ENCODE measurements around the gene NAV2.
"Not testable (repeated sequence)": the region's sequence is repeated elsewhere in the genome, so short reads cannot be mapped to it uniquely, and the experiment has no call there.

The NAV2 gene

DNA sequence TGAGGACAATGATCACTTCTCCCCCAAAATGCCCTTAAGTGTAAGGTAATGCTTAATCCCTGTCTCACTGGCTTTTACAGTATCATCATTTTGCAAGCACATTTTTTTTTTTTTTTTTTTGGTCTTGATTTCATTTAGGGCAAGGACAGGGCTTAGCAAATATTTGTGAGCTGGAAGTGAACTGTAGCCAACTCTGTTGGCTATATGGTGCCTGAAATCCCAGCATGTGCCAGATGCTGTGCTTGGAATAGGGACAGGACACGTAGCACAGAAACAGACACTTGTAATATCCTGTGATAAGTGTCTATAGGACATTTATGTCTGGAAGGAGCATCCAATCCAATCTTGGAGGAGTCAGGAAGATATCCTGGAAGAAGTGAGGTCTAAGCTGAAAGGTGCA, 198.3 kb downstream of the NAV2 start:
- DNase-seq, result no peak

DNA sequence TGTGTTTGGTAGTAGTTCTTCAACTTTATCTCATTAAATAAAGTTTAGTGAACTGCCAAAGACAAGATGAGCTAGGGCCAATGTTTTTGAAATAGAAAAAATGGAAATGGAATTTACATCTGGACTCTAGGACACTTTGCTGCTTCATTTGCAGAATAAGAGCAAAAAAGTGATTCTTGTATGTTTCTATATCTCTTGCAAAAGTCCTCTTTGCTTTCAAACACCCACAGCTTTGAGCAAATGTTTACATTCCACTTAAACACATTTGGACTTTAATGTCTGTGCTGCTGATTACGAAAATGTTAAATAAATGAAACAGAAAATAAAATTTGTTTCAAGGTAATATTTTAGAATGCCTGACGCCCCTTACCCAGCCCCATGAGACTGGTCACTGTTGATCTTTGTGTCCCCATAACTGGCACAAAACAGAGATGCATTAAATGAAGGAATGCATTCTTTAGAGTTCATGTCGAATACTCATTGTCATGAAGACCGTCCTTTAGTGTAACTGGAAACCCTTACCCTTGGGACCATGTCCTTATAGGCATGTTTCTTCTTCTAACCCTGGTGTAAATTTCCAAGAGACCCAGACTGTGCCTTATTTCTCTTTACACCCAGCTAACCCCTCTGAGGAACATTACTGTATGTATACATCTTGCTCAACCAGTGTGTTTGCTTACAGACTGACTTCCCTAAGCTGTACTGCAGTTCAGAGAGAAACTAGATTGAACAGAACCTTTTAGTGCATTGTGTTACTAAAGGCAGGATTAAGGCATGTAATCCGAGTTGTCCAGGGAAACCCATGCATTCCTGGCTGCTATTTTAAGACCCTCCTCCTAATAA, 199.7 kb downstream of the NAV2 start:
- DNase-seq, result no peak

GRCh38 chr11:19912958-19913892, 200.6 kb downstream of the NAV2 start:
- no peak for DNase-seq

DNA sequence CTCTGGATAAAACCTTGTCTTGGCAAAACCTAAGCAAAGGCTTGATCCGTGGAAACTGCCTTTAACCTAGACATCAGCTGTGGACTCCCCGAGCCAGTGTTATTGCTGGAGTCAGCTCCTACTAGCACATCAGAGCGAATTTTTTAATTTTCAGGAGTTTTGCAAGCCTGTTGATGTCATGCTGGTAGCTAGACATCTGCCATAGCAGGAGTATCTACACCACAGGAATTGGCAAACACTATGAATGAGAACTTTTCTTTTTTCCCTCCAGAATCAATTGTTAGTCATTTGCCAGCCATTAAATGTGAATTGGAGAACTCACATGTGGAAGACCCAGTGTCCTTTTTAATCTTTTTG, 201.2 kb downstream of the NAV2 start:
- no peak for DNase-seq

DNA sequence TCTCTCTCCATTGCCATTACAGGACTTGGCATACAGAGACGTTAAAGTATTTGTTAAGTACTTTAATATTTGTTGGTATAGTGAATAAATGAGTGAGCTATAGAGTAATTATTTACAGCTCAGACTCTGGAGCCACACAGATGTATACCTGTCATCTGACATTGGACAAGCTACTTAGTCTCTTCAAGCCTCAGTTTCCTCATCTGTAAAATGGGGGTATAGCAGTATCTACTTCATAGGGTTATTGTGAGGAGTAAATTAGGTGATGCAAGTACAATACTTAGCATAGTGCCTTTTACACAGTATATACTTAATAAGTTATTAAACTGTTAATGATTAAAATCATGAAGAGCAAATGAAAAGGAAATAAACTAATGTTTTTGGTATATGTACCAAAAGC, 203.2 kb downstream of the NAV2 start:
- DNase-seq, result no peak

DNA sequence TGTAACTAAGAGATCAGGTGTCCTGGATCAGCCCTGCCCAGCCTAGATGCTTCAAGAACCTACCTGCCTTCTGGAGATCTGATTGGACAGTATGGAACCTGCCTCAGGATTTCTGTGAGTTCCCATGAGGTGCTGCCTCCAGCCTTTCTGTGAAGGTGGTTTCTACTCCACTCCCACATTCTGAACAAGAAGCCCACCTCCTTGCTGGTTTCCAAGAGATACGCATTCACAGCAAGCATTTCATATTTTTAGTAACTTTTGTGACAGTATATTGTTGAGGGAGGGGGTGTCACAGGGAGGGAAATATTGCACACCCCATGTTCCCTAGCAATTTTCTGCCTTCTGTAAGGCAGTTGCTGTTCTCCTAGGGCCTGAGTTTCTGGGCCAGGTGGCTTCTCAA, 204.4 kb downstream of the NAV2 start:
- no peak for DNase-seq

DNA sequence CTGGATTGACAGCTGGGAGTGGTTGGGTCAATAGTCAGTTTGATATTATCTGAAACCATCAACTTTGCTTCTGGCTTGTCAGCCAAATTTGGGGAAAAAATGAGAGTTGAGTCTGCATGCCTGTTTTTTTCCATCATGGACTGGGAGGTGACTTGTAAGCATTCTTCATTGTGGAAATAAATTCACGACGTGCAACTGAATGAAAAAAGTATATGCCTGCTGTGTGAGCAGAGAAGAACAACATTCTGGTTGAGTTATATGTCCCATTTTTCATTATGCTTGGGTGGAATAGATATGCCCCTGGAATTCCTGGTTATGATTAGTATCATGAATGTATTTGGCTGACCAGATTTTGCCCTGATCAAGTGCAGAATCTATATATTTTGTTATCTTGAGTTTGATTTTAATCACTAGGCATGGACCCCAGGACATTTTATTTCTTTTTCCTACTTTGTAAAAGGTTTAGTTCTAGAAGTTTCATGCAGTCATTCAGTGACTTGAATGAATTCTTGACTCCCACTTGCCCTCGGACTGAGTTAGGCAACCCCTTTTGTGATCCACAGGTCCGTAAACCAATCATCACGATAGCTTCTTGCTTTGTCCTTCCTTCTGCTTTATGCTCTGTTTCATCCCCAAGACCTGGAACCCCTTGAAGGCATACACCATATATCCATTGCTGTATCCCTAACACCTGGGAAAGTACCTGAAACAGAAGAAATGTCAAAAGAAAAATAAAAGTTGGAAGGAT, 205.8 kb downstream of the NAV2 start:
- no peak for DNase-seq

GRCh38 chr11:19919050-19919561, 206.5 kb downstream of the NAV2 start:
- DNase-seq, result no peak

DNA sequence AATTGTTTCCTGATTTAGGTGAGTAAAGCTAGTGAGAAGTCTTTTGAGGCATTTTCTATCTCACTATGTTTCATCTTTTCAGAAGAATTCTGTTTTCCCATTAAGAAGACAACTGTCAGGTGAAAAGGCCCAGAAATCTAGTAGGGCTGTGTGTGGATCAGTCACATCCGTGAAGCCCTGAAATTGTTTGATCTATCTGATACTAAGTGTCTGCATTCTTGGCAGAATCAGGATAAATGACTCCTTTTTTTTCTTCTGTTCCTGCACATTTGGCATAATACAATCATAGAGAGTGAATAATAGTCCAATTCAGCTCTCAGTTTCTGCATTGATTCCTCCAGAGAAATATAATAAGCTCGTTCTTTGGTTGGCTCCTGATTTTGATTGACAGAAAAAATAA, 208.3 kb downstream of the NAV2 start:
- DNase-seq, result no peak

GRCh38 chr11:19921976-19922688, 209.5 kb downstream of the NAV2 start:
- DNase-seq, result no peak

DNA sequence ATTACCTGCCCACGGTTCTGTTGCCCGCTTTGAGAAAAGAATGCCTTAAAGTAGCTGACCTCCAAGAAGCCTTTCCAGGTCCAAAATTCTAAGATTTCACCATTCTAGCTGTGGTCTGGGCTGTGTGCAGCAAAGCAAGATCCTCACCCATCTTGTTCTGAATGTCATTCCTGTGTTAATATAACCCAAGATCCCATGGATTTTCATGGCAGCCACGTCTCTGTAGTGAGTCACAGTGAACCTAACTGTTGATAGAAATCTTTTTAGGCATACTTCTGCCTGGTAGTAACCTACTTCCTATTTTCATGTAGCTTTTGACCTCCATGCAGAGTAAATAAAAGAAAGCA, 210.0 kb downstream of the NAV2 start:
- DNase-seq, result no peak

DNA sequence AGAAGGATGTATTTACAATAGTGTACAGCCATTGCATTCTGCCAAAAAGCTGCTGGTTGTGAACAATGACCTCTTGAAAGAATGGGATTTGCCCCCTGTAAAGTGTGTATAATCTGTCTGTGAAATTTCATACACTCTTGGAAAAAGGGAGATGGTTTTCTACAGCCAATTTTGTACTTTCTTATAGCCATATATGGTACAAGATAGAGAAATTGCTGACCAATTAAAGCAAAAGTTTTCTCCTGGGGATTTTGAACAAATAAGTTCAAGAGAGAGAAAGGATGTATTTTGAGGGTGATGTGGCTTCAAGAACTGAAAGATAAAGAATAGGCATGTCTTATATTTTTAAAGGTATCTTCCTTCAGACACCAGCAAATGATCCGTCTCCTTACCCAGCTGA, 211.0 kb downstream of the NAV2 start:
- no peak for DNase-seq

DNA sequence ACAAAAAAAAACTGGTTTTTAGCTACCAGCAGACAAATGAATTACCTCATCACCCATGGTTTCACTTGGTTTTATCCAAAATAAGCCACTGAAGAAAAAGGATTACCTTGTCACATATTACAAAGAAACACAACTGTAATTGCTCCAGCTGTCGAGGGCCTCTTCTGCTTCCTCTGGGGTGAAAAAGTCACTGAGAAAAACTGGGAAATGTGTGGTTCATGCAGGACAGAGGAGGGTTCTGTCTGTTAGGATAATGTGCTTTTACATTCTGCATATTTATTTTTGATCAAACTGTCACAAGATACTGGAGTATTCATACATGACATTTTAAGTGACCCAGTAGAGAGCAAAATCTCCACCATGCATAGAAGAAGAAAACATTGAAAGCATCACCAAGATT, 211.7 kb downstream of the NAV2 start:
- DNase-seq, result no peak

DNA sequence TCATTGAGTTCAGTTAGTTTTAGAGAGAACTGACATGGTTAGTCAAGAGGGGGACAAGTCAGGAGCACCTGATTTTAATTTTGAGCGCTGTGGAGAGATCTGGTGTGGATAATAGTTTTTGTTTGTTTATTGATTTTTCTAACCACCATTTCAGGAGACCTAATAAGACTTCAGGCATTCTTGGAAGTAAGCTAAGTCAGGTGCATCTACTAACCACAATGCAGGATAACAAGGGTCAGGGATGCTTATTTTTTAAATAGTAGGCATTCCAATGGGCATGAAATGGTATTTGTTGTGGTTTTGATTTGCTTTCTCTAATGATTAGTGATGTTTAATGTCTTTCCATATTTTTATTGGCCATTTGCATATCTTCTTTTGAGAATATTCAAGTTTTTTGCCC, 212.1 kb downstream of the NAV2 start:
- DNase-seq, result no peak

- not testable (repeated sequence) for DNase-seq
Measured at GRCh38 chr11:19927403-19927802, 214.8 kb downstream of the NAV2 start.

GRCh38 chr11:19929147-19929546, 216.5 kb downstream of the NAV2 start:
- no peak for DNase-seq

DNA sequence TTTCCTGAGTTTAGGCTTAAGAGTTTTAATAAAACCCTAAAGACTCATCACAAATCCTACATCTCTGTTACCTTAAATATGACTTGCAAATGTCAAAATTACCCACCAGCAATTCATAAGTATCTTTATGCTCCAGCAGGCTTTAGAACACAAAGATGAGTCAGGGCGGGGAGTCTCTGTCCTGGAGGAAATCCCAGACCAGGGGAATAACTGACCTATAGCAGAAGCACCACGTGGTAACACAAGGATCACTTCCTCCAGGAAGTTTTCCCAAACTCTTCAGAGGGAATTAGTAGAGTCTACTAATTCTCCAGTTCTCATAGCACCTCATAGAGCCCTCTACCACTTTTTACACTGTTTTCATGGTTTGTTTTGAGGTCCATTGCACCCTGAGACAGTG, 217.0 kb downstream of the NAV2 start:
- no peak for DNase-seq

GRCh38 chr11:19931141-19931770, 218.6 kb downstream of the NAV2 start:
- no peak for DNase-seq

GRCh38 chr11:19931771-19932369, 219.2 kb downstream of the NAV2 start:
- no peak for DNase-seq

DNA sequence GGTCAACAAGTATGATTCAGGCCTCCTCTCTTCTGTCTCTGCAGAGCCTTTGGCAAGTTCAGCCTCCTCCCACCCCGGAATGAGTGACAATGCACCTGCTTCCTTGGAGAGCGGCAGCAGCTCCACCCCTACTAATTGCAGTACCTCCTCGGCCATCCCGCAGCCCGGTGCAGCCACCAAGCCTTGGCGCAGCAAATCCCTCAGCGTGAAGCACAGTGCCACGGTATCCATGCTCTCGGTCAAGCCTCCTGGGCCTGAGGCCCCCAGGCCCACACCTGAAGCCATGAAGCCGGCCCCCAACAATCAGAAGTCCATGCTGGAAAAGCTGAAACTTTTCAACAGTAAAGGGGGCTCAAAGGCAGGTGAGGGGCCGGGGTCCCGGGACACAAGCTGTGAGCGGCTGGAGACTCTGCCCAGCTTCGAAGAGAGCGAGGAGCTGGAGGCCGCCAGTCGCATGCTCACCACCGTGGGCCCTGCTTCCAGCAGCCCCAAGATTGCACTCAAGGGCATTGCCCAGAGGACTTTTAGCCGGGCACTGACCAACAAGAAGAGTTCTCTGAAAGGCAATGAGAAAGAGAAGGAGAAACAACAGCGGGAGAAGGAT, 220.6 kb downstream of the NAV2 start:
- no peak for DNase-seq

DNA sequence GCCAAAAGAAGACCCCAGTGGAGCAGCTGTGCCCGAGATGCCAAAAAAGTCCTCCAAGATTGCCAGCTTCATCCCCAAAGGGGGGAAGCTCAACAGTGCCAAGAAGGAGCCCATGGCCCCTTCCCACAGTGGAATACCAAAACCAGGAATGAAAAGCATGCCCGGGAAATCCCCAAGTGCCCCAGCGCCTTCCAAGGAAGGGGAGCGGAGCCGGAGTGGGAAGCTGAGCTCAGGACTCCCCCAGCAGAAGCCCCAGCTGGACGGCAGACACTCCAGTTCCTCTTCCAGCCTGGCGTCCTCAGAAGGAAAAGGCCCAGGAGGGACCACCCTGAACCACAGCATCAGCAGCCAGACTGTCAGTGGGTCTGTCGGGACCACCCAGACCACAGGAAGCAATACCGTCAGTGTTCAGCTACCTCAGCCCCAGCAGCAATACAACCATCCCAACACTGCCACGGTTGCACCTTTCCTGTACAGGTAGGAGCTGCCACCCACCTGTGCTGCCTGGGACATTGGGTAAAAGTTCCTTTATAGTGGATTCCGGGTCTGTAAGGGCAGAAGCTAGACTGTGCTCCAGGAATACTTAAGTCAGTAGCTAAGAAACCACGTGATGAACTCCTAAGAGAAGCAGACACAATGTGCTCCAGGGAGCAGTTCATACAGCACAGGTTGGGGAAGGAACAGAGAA, 221.3 kb downstream of the NAV2 start:
- DNase-seq, result no peak

All from activated gamma-delta T cell treated with Interleukin-2 at 50 U/mL for 16 hours (primary cell).